ENCODE measurements around the gene PDE3B. TPM values are rescaled to one million over a fixed set of nuclear protein-coding genes. Genes with fewer than 3 reads are reported as not detected.
"Not testable (repeated sequence)": the region's sequence is repeated elsewhere in the genome, so short reads cannot be mapped to it uniquely, and the experiment has no call there.

Gene PDE3B
- polyA plus RNA-seq, 3 donors = 4.0 to 6.0 (median 5.2) TPM

GRCh38 chr11:14775897-14776296, 132.3 kb downstream of the PDE3B start:
- TF ChIP-seq CTCF (IDR thresholded peaks at IDR 0.05) = no peak
- no peak for DNase-seq
- H3K27ac ChIP-seq (ENCODE audit: low read depth in 1 of 2, low read length in 2 of 2) = no peak overlapping the region
- no peaks in the 10 kb centered on the region for H4K20me1 ChIP-seq (ENCODE audit: insufficient read depth, low read length)
- H3K4me3 ChIP-seq (replicated peaks in 1 of 3; ENCODE audit: low read depth in 2 of 3, low read length in 3 of 3) = no peak overlapping the region
- Mint-ChIP-seq H3K36me3 (peaks cover 8 to 23% of the 10 kb centered on the region in 2 donors), H3K27ac (no peak overlapping the region), H3K27me3 (ENCODE audit: low read depth in 3 of 3) (no peaks in the 10 kb centered on the region), H3K9me3 (peaks cover 0 to 20% (median 7%) of the 10 kb centered on the region in 7 donors), H3K4me1 (no peaks in the 10 kb centered on the region), H3K4me3 (no peak overlapping the region)
- intact Hi-C loops (cut with micrococcal nuclease) = no loop called here
- H3K79me2 ChIP-seq (ENCODE audit: insufficient read depth, low read length) = no peaks in the 10 kb centered on the region
- peaks cover 0 to 12% of the 10 kb centered on the region in 2 donors for H3K9me3 ChIP-seq (replicated peaks in 1 of 2; ENCODE audit: control insufficient read depth in 1 of 2, insufficient read depth in 1 of 2, low read length in 2 of 2)
- H3K36me3 ChIP-seq (replicated peaks in 1 of 2; ENCODE audit: control insufficient read depth in 1 of 2, insufficient read depth in 2 of 2, low read length in 2 of 2) = peaks cover 4 to 10% of the 10 kb centered on the region in 2 donors
- no peak overlapping the region for H2AFZ ChIP-seq (ENCODE audit: insufficient read depth, low read depth, low read length, poor library complexity, severe bottlenecking)
- no peaks in the 10 kb centered on the region for H3K27me3 ChIP-seq (ENCODE audit: control insufficient read depth in 2 of 2, insufficient read depth in 2 of 2, low read length in 2 of 2)
- no peak overlapping the region for H3K4me2 ChIP-seq (replicated peaks; ENCODE audit: extremely low read depth, low read length, poor library complexity, severe bottlenecking)
- no peak overlapping the region for H3K9ac ChIP-seq (ENCODE audit: insufficient read depth, low read length, poor library complexity, severe bottlenecking)
- H3K4me1 ChIP-seq (ENCODE audit: control insufficient read depth in 1 of 2, insufficient read depth in 2 of 2, low read length in 2 of 2) = no peaks in the 10 kb centered on the region

DNA sequence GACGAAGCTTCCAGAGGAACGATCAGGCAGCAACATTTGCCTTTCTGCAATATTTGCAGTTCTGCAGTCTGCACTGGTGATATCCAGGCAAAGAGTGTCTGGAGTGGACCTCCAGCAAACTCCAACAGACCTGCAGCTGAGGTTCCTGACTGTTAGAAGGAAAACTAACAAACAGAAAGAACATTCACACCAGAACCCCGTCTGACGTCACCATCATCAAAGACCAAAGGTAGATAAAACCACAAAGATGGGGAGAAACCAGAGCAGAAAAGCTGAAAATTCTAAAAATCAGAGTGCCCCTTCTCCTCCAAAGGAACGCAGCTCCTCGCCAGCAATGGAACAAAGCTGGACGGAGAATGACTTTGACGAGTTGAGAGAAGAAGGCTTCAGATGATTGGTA, 134.9 kb downstream of the PDE3B start:
- peak overlapping the region in 1 of 7 donors; percentile 30 for H3K27ac Mint-ChIP-seq

More for the DNA sequence above, 134.9 kb downstream of the PDE3B start:
- H3K27ac ChIP-seq (ENCODE audit: low read depth in 1 of 2, low read length in 2 of 2); H3K36me3 ChIP-seq (replicated peaks in 1 of 2; ENCODE audit: control insufficient read depth in 1 of 2, insufficient read depth in 2 of 2, low read length in 2 of 2); H2AFZ ChIP-seq (ENCODE audit: insufficient read depth, low read depth, low read length, poor library complexity, severe bottlenecking); H3K4me3 Mint-ChIP-seq; H3K27me3 Mint-ChIP-seq (ENCODE audit: low read depth in 3 of 3); H3K27me3 ChIP-seq (ENCODE audit: control insufficient read depth in 2 of 2, insufficient read depth in 2 of 2, low read length in 2 of 2); DNase-seq; H4K20me1 ChIP-seq (ENCODE audit: insufficient read depth, low read length); intact Hi-C loops (cut with micrococcal nuclease); H3K79me2 ChIP-seq (ENCODE audit: insufficient read depth, low read length); H3K4me1 ChIP-seq (ENCODE audit: control insufficient read depth in 1 of 2, insufficient read depth in 2 of 2, low read length in 2 of 2); H3K4me1 Mint-ChIP-seq; H3K4me3 ChIP-seq (replicated peaks in 1 of 3; ENCODE audit: low read depth in 2 of 3, low read length in 3 of 3); H3K4me2 ChIP-seq (replicated peaks; ENCODE audit: extremely low read depth, low read length, poor library complexity, severe bottlenecking); H3K9ac ChIP-seq (ENCODE audit: insufficient read depth, low read length, poor library complexity, severe bottlenecking): not testable (repeated sequence)
- H3K9me3 Mint-ChIP-seq = peaks cover 3 to 25% (median 11%) of the 10 kb centered on the region in 7 donors
- 100% methylated on average over 2 of the region's 8 CpGs for WGBS (ENCODE audit: insufficient coverage)
- peaks cover 8 to 23% of the 10 kb centered on the region in 2 donors for H3K36me3 Mint-ChIP-seq
- peaks cover 0 to 12% of the 10 kb centered on the region in 2 donors for H3K9me3 ChIP-seq (replicated peaks in 1 of 2; ENCODE audit: control insufficient read depth in 1 of 2, insufficient read depth in 1 of 2, low read length in 2 of 2)

Data from CD14-positive monocyte (primary cell).